Measurements from ENCODE around the gene CPNE5. TPM values are rescaled to one million over a fixed set of nuclear protein-coding genes. Genes with fewer than 3 reads are reported as not detected.

Gene CPNE5
- total RNA-seq, 2 experiments from 2014 or later, result 0.19 to 0.28 TPM

- intact Hi-C loops (cut with DNase I, micrococcal nuclease), result loop anchor here in 1 of 2 experiments (2.0 kb wide), 1 partner anchor 450 kb away; no protein-coding TSS in a partner anchor
- POLR2A ChIA-PET, result interaction anchor here (0.6 kb wide), 1 partner anchor 897 kb away, joined by 3 read pairs; no protein-coding TSS in a partner anchor
- H3K27me3 Mint-ChIP-seq, result no peaks in the 10 kb centered on the region
Measured at GRCh38 chr6:36765190-36765589, 74.1 kb downstream of the CPNE5 start.

GRCh38 chr6:36762123-36762522, 77.1 kb downstream of the CPNE5 start:
- H3K27ac Mint-ChIP-seq, result no peak overlapping the region
- Histone ChIP-seq H3K36me3 (ENCODE audit: insufficient read depth, low read length) (no peaks in the 10 kb centered on the region), H3K27me3 (ENCODE audit: control insufficient read depth in 1 of 2, insufficient read depth in 2 of 2, low read length in 2 of 2) (no peaks in the 10 kb centered on the region), H3K9me3 (ENCODE audit: control insufficient read depth in 1 of 2, insufficient read depth in 1 of 2, low read length in 2 of 2) (no peaks in the 10 kb centered on the region), H3K27ac (ENCODE audit: low read depth in 1 of 2, low read length in 2 of 2) (no peak overlapping the region), H3K4me3 (ENCODE audit: low read length) (no peak overlapping the region), H3K4me1 (ENCODE audit: insufficient read depth, low read length) (peaks cover 33% of the 10 kb centered on the region)
- TF ChIP-seq CTCF (IDR thresholded peaks at IDR 0.05), result no peak
- H3K9me3 Mint-ChIP-seq, result no peaks in the 10 kb centered on the region
- H3K4me3 Mint-ChIP-seq, result no peak overlapping the region
- ChIA-PET CTCF (no interaction called here), POLR2A (no interaction called here)
- DNase-seq (no peak), ATAC-seq (ENCODE audit: poor library complexity) (no peak)
- H3K27me3 Mint-ChIP-seq, result no peaks in the 10 kb centered on the region
- intact Hi-C loops (cut with DNase I, micrococcal nuclease), result no loop called here
- H3K4me1 Mint-ChIP-seq (ENCODE audit: low read depth), result peaks cover 25% of the 10 kb centered on the region
- no peaks in the 10 kb centered on the region for H3K36me3 Mint-ChIP-seq (ENCODE audit: low read depth)

More at GRCh38 chr6:36765190-36765589, 74.1 kb downstream of the CPNE5 start:
- H3K36me3 Mint-ChIP-seq (ENCODE audit: low read depth), result no peaks in the 10 kb centered on the region
- H3K27ac ChIP-seq (ENCODE audit: low read depth in 1 of 2, low read length in 2 of 2), result no peak overlapping the region
- H3K4me1 ChIP-seq (ENCODE audit: insufficient read depth, low read length), result peaks cover 42% of the 10 kb centered on the region
- H3K36me3 ChIP-seq (ENCODE audit: insufficient read depth, low read length), result no peaks in the 10 kb centered on the region
- no peak for TF ChIP-seq CTCF (IDR thresholded peaks at IDR 0.05)
- H3K27ac Mint-ChIP-seq, result no peak overlapping the region
- no peaks in the 10 kb centered on the region for H3K27me3 ChIP-seq (ENCODE audit: control insufficient read depth in 1 of 2, insufficient read depth in 2 of 2, low read length in 2 of 2)
- DNase-seq (peak in 1 of 14 experiments; percentile 30), ATAC-seq (ENCODE audit: poor library complexity) (no peak)
- H3K9me3 ChIP-seq (ENCODE audit: control insufficient read depth in 1 of 2, insufficient read depth in 1 of 2, low read length in 2 of 2), result no peaks in the 10 kb centered on the region
- H3K4me3 ChIP-seq (ENCODE audit: low read length), result no peak overlapping the region
- CTCF ChIA-PET, result interaction anchor here (0.9 to 2.8 kb wide), 6 partner anchors 13 to 408 kb away, joined by 3 to 18 read pairs (median 5); no protein-coding TSS in a partner anchor
- no peak overlapping the region for H3K4me3 Mint-ChIP-seq
- H3K9me3 Mint-ChIP-seq, result no peaks in the 10 kb centered on the region
- H3K4me1 Mint-ChIP-seq (ENCODE audit: low read depth), result peaks cover 28% of the 10 kb centered on the region

- ATAC-seq (ENCODE audit: poor library complexity) (no peak), DNase-seq (no peak)
- no peak overlapping the region for H3K4me3 ChIP-seq (ENCODE audit: low read length)
- no peaks in the 10 kb centered on the region for H3K36me3 Mint-ChIP-seq (ENCODE audit: low read depth)
- no peak overlapping the region for H3K27ac Mint-ChIP-seq
- H3K27me3 Mint-ChIP-seq, result no peaks in the 10 kb centered on the region
- H3K4me3 Mint-ChIP-seq, result no peak overlapping the region
- ChIA-PET POLR2A (interaction anchor here (1.0 to 1.5 kb wide), 2 partner anchors 9 to 142 kb away, joined by 3 read pairs; no protein-coding TSS in a partner anchor), CTCF (interaction anchor here (1.3 kb wide), 1 partner anchor 146 kb away, joined by 4 read pairs; no protein-coding TSS in a partner anchor)
- intact Hi-C loops (cut with DNase I, micrococcal nuclease), result no loop called here
- no peaks in the 10 kb centered on the region for H3K36me3 ChIP-seq (ENCODE audit: insufficient read depth, low read length)
- no peaks in the 10 kb centered on the region for H3K27me3 ChIP-seq (ENCODE audit: control insufficient read depth in 1 of 2, insufficient read depth in 2 of 2, low read length in 2 of 2)
- peaks cover 34% of the 10 kb centered on the region for H3K4me1 ChIP-seq (ENCODE audit: insufficient read depth, low read length)
- H3K4me1 Mint-ChIP-seq (ENCODE audit: low read depth), result peaks cover 31% of the 10 kb centered on the region
- no peak for TF ChIP-seq CTCF (IDR thresholded peaks at IDR 0.05)
- H3K9me3 ChIP-seq (ENCODE audit: control insufficient read depth in 1 of 2, insufficient read depth in 1 of 2, low read length in 2 of 2), result no peaks in the 10 kb centered on the region
- H3K9me3 Mint-ChIP-seq, result no peaks in the 10 kb centered on the region
- H3K27ac ChIP-seq (ENCODE audit: low read depth in 1 of 2, low read length in 2 of 2), result no peak overlapping the region
Measured at GRCh38 chr6:36760685-36761435, 78.4 kb downstream of the CPNE5 start.
